ES-I3 (cell line): ENCODE measurements around the gene PEX12.
A peak's percentile ranks its signal among the peaks of the same experiment; 100 is the strongest.
"Not testable (repeated sequence)": the region's sequence is repeated elsewhere in the genome, so short reads cannot be mapped to it uniquely, and the experiment has no call there.

Source experiments
- H3K36me3 ChIP-seq: 2 replicates; pipeline ENCODE4 v1.6.1; 2013; ENCODE audit warnings: mild to moderate bottlenecking, low read length, control low read depth, moderate library complexity; ENCODE audit not compliant: insufficient read depth
- H3K4me1 ChIP-seq: 2 replicates; pipeline ENCODE4 v1.6.1; 2013; ENCODE audit warnings: mild to moderate bottlenecking, control low read depth, low read length; ENCODE audit not compliant: insufficient read depth
- H3K9ac ChIP-seq: 2 replicates; pipeline ENCODE4 v1.6.1; 2013; ENCODE audit warnings: low read depth, mild to moderate bottlenecking, low read length, moderate library complexity
- H3K9me3 ChIP-seq: 2 replicates; pipeline ENCODE4 v1.6.1; 2013; ENCODE audit warnings: mild to moderate bottlenecking, low read length, moderate library complexity; ENCODE audit not compliant: control insufficient read depth, insufficient read depth

The PEX12 gene

DNA sequence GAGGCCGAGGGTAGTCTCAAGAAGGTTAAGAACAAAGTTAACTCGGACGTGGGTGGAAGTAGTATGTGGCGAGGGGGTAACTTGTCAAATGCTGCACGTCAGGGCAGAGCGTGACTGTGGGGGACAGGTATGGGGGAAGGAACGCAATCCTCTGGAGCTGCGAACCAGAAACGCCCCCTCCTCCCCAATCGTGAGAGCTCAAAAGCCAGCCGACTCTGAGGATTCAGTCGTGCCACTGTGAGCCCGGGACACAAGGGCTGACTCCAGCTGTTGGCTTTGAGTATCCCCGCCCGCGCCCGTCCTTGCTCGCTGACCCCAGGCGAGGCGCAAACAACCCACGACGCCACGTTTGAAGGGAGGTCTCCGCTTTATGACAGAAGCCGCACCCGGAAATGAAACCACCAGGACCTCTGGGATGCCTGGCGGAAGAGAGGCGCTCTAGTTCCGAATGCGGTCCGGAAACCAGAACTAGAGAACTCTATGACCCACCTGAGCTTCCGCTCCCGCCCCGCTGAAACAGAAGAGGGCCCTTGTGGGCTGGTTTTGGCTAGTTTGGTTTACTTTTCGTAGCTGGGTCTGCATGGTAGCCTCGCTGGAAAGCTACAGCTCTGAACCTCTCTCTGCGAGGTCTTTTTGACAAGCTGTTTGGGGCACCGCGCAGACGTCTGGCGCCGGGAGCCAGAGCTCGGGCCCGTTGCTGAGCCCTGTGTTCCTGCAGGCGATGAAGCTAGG is at the start of gene PEX12:
Gene PEX12 (minus strand): TSS at position 375 of the 732 bp plus-strand sequence. CDS start 550 bp downstream, outside the sequence.
- Histone ChIP-seq H3K4me1 (peaks cover 4% of the 10 kb centered on the region; the same call in 1 of the 2 replicates), H3K9ac (peak within 1 kb of the TSS; percentile 86), H3K36me3 (no peaks in the 10 kb centered on the region; the same call in 1 of the 2 replicates), H3K9me3 (no peaks in the 10 kb centered on the region)

- Histone ChIP-seq H3K36me3 (peaks cover 12% of the 10 kb centered on the region; the same call in 1 of the 2 replicates), H3K9me3 (no peaks in the 10 kb centered on the region), H3K4me1 (no peaks in the 10 kb centered on the region), H3K9ac (no peak overlapping the region)
Observed at GRCh38 chr17:35627417-35627816, 49.0 kb upstream of the PEX12 start.

- H3K9me3 ChIP-seq, result no peaks in the 10 kb centered on the region
- H3K9ac ChIP-seq, result no peak overlapping the region
- H3K36me3 ChIP-seq, result peaks cover 6% of the 10 kb centered on the region; the same call in 1 of the 2 replicates
- no peaks in the 10 kb centered on the region for H3K4me1 ChIP-seq
Observed at GRCh38 chr17:35621768-35622167, 43.4 kb upstream of the PEX12 start.

DNA sequence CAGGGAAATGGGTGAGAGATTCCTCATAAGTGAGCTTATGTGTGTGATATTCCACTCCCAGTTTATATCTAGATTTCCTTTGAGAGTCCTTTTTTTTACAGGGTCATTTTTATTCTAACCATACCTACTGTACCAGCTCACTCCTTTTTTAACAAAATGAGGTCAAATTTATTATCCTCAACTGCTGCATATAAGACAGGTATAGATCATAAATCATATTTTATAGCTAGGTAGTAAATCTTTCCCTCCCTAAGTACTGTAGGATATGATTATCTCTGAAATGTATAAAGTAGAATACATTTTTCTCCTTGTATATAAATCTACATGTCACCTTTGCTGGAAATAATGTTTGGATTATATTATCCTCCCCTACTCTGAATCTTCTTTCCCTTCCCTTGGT is 40.3 kb upstream of the PEX12 start:
- H3K9me3 ChIP-seq, result no peaks in the 10 kb centered on the region
- H3K9ac ChIP-seq, result no peak overlapping the region
- peaks cover 5% of the 10 kb centered on the region for H3K36me3 ChIP-seq
- no peaks in the 10 kb centered on the region for H3K4me1 ChIP-seq

GRCh38 chr17:35617505-35617904 is 39.1 kb upstream of the PEX12 start:
- no peaks in the 10 kb centered on the region for H3K4me1 ChIP-seq
- no peaks in the 10 kb centered on the region for H3K9me3 ChIP-seq
- peaks cover 5% of the 10 kb centered on the region for H3K36me3 ChIP-seq
- H3K9ac ChIP-seq, result no peak overlapping the region

DNA sequence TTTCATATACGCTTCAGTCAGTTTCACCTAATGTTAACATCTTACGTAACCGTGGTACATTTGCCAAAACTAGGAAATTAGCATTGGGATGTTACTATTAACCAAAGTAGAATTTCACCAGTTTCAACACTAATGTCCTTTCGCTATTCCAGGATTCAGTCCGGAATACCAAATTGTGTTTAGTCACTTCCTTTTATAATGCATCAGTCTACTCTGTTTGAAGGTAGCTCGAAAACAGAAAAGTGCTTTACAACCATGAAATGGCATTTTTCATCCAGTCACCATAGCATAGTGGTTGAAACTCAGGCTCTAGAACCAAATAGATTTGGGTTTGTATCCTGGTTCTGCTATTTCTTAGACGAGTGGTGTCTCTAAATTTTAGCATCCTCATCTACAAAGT is 38.2 kb upstream of the PEX12 start:
- peaks cover 5% of the 10 kb centered on the region for H3K36me3 ChIP-seq
- H3K4me1 ChIP-seq, result no peaks in the 10 kb centered on the region
- H3K9me3 ChIP-seq, result no peaks in the 10 kb centered on the region
- no peak overlapping the region for H3K9ac ChIP-seq

GRCh38 chr17:35614810-35615209 is 36.4 kb upstream of the PEX12 start:
- Histone ChIP-seq H3K4me1 (no peaks in the 10 kb centered on the region), H3K36me3 (peaks cover 5% of the 10 kb centered on the region), H3K9me3 (no peaks in the 10 kb centered on the region), H3K9ac (no peak overlapping the region)

DNA sequence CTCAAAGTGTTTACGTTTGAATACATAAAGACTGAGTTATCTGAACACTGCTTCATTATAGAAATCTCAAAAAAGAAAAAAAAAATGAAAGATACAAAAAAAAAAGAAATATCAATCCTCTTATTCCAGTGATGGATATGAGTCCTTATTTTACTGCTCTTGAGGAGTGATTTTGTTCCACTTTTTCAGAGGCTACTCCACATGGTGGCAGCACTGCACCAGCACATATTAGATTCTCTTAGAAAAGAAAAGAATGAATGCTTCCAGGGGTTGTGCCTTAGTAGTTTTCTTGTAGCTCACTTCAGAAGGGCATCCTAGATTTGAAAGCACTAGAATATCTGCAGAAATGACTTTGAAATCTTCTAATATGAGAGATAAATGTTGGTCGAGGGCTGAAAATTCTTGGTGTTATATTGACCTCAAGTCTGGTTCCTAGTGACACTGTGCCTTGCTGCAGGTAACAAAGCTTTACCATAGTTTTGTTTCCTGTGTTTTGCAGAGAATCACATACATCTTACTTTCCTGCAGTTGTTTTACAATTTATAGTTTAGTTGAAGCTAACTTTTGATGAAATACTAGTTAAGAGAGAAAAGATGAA is 34.7 kb upstream of the PEX12 start:
- Histone ChIP-seq H3K9ac (no peak overlapping the region), H3K4me1 (no peaks in the 10 kb centered on the region), H3K36me3 (peaks cover 15% of the 10 kb centered on the region), H3K9me3 (no peaks in the 10 kb centered on the region)

- H3K9me3 ChIP-seq, H3K9ac ChIP-seq, H3K4me1 ChIP-seq: not testable (repeated sequence)
- peaks cover 18% of the 10 kb centered on the region for H3K36me3 ChIP-seq
Observed at GRCh38 chr17:35610746-35611145, 32.4 kb upstream of the PEX12 start.

- H3K9me3 ChIP-seq, result no peaks in the 10 kb centered on the region
- H3K9ac ChIP-seq, result no peak overlapping the region
- H3K36me3 ChIP-seq, result peaks cover 16% of the 10 kb centered on the region
- H3K4me1 ChIP-seq, result no peaks in the 10 kb centered on the region
Observed at GRCh38 chr17:35609831-35610230, 31.5 kb upstream of the PEX12 start.

GRCh38 chr17:35607239-35607847 is 29.0 kb upstream of the PEX12 start:
- Histone ChIP-seq H3K36me3 (peaks cover 16% of the 10 kb centered on the region), H3K9ac (no peak overlapping the region), H3K4me1 (no peaks in the 10 kb centered on the region), H3K9me3 (no peaks in the 10 kb centered on the region)

- H3K36me3 ChIP-seq, result peaks cover 16% of the 10 kb centered on the region
- H3K9me3 ChIP-seq, result no peaks in the 10 kb centered on the region
- no peaks in the 10 kb centered on the region for H3K4me1 ChIP-seq
- no peak overlapping the region for H3K9ac ChIP-seq
Observed at GRCh38 chr17:35605678-35606077, 27.3 kb upstream of the PEX12 start.

DNA sequence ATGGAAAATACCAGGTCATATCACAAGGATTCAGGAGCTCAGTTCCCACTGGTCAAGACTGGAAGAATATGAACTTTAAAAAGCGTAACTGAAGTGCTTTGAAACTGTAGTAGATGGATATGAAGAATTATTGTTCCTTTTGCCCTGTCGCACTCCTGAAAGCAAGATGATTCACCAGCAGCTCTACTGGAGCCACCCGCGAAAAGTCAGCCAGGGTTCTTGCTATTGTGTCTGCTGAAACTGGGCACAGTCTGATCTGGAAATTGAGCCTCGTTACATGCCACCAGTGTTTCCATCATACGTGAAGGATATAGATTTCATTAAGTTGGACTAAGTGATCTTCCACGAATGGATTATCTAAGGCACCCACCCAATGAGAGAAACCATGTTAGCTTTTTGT is 25.3 kb upstream of the PEX12 start:
- H3K4me1 ChIP-seq, result no peaks in the 10 kb centered on the region
- H3K9me3 ChIP-seq, result no peaks in the 10 kb centered on the region
- H3K9ac ChIP-seq, result no peak overlapping the region
- H3K36me3 ChIP-seq, result peaks cover 14% of the 10 kb centered on the region

- peaks cover 13% of the 10 kb centered on the region for H3K36me3 ChIP-seq
Observed at GRCh38 chr17:35597604-35598003, 19.2 kb upstream of the PEX12 start.

More at GRCh38 chr17:35597604-35598003, 19.2 kb upstream of the PEX12 start:
- H3K9me3 ChIP-seq, result no peaks in the 10 kb centered on the region
- H3K9ac ChIP-seq, result no peak overlapping the region
- no peaks in the 10 kb centered on the region for H3K4me1 ChIP-seq
